ENCODE data around the gene EIF4G1.

DNA sequence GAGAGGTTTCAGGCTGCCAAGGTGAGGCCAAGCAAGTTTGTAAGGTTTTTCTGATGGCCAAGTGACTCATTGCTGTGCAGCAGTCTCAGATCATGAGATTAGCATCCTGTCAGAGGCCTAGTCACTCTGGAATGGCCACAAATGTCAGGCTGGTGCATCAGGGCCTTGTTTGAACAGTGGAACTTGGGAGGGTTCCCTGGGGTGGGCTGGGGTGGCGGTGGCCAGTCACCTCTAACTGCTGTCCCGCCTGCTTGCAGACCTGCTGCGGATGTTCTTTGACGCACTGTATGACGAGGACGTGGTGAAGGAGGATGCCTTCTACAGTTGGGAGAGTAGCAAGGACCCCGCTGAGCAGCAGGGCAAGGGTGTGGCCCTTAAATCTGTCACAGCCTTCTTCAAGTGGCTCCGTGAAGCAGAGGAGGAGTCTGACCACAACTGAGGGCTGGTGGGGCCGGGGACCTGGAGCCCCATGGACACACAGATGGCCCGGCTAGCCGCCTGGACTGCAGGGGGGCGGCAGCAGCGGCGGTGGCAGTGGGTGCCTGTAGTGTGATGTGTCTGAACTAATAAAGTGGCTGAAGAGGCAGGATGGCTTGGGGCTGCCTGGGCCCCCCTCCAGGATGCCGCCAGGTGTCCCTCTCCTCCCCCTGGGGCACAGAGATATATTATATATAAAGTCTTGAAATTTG, 20.2 kb downstream of the EIF4G1 start:
- TF ChIP-seq, protein P1, sequence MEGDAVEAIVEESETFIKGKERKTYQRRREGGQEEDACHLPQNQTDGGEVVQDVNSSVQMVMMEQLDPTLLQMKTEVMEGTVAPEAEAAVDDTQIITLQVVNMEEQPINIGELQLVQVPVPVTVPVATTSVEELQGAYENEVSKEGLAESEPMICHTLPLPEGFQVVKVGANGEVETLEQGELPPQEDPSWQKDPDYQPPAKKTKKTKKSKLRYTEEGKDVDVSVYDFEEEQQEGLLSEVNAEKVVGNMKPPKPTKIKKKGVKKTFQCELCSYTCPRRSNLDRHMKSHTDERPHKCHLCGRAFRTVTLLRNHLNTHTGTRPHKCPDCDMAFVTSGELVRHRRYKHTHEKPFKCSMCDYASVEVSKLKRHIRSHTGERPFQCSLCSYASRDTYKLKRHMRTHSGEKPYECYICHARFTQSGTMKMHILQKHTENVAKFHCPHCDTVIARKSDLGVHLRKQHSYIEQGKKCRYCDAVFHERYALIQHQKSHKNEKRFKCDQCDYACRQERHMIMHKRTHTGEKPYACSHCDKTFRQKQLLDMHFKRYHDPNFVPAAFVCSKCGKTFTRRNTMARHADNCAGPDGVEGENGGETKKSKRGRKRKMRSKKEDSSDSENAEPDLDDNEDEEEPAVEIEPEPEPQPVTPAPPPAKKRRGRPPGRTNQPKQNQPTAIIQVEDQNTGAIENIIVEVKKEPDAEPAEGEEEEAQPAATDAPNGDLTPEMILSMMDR (IDR thresholded peaks at IDR 0.05; ENCODE audit: extremely low read depth in 1 of 2, insufficient read depth in 1 of 2, low read depth in 1 of 2, low read length in 2 of 2) = no peak
- TF ChIP-seq MYC (IDR thresholded peaks at IDR 0.05; ENCODE audit: low read depth, low read length) (no peak), POLR2A (IDR thresholded peaks at IDR 0.05; ENCODE audit: low read depth, low read length) (no peak), EZH2 (IDR thresholded peaks at IDR 0.05; ENCODE audit: borderline replicate concordance, low read depth, low read length, severe bottlenecking) (no peak), FOS (IDR thresholded peaks at IDR 0.05; ENCODE audit: borderline replicate concordance, insufficient read depth, low read length) (peak; percentile 82), POLR2AphosphoS5 (IDR thresholded peaks at IDR 0.05; ENCODE audit: insufficient read depth, low read depth, low read length) (peak; percentile 23), GATA2 (IDR thresholded peaks at IDR 0.05; ENCODE audit: insufficient read depth, insufficient read length, low read depth, low read length) (peak; percentile 96), JUN (IDR thresholded peaks at IDR 0.05; ENCODE audit: borderline replicate concordance, insufficient read depth, insufficient read length, low read depth) (peak; percentile 59)
- TF ChIP-seq, protein P2, sequence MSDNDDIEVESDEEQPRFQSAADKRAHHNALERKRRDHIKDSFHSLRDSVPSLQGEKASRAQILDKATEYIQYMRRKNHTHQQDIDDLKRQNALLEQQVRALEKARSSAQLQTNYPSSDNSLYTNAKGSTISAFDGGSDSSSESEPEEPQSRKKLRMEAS (IDR thresholded peaks at IDR 0.05; ENCODE audit: insufficient read depth, insufficient read length) = no peak
